Rectal smooth muscle tissue (tissue), 1 donor: ENCODE results near the gene DNAI2.

Experiments
- H3K27ac ChIP-seq: one replicate; pipeline ENCODE4 v1.7.0; 2013; ENCODE audit warnings: low read depth, low read length, inconsistent platforms
- H3K27me3 ChIP-seq: one replicate; pipeline ENCODE4 v1.7.0; 2013; ENCODE audit warnings: low read length; ENCODE audit not compliant: control insufficient read depth, insufficient read depth
- H3K36me3 ChIP-seq: one replicate; pipeline ENCODE4 v1.7.0; 2013; ENCODE audit warnings: low read length; ENCODE audit not compliant: control insufficient read depth, insufficient read depth
- H3K4me1 ChIP-seq: one replicate; pipeline ENCODE4 v1.7.0; 2013; ENCODE audit warnings: low read length; ENCODE audit not compliant: control insufficient read depth, insufficient read depth
- H3K4me3 ChIP-seq: one replicate; pipeline ENCODE4 v1.7.0; 2013; ENCODE audit warnings: low read length
- H3K9ac ChIP-seq: one replicate; pipeline ENCODE4 v1.7.0; 2013; ENCODE audit warnings: low read length

Gene DNAI2

GRCh38 chr17:74326506-74326905, 52.5 kb downstream of the DNAI2 start:
- Histone ChIP-seq H3K4me3 (peak overlapping the region; percentile 57), H3K27ac (no peak overlapping the region), H3K4me1 (no peaks in the 10 kb centered on the region), H3K27me3 (no peaks in the 10 kb centered on the region), H3K36me3 (no peaks in the 10 kb centered on the region), H3K9ac (no peak overlapping the region)

GRCh38 chr17:74328487-74328886, 54.5 kb downstream of the DNAI2 start:
- H3K27ac ChIP-seq, result no peak overlapping the region
- H3K36me3 ChIP-seq, result no peaks in the 10 kb centered on the region
- no peak overlapping the region for H3K4me3 ChIP-seq
- no peaks in the 10 kb centered on the region for H3K4me1 ChIP-seq
- no peaks in the 10 kb centered on the region for H3K27me3 ChIP-seq
- H3K9ac ChIP-seq, result no peak overlapping the region

DNA sequence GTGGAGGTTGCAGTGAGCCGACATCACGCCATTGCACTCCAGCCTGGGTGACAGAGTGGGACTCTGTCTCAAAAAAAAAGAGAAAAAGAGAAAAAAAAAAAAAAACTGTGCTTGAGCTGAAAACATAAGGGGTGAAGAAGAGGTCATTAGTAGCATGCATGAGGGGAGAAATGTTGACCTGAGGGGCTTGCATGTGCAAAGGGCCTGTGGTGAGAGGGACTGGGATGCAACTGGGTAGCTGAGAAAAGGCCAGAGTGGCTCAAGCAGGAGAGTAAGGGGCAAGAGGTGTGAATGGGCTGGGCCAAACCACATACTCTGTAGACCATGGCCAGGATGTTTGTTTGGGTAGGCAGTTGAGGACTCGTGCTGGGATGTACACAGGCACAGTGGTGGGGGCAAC, 55.3 kb downstream of the DNAI2 start:
- Histone ChIP-seq H3K4me3 (no peak overlapping the region), H3K27ac (no peak overlapping the region), H3K9ac (no peak overlapping the region), H3K27me3 (no peaks in the 10 kb centered on the region), H3K4me1 (no peaks in the 10 kb centered on the region), H3K36me3 (no peaks in the 10 kb centered on the region)

DNA sequence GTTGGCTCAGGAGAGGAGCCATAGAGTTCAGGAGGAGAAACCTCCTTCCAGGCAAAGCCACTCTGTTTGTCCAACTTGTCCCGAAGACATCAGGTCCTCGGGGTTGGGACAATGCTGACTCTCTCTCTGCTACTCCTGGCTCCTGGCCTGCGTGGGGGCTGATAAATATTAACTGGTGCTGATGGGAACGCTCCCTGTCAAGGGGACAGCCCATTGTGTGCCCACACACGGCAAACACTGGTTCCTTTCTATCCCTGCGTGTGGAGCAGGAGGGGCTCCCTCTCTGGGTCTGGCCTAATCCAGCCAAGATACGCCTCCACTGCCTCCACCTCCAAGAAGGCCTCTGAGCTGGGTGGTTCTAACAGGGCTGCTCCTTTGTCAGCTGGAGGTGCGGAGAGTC, 56.4 kb downstream of the DNAI2 start:
- Histone ChIP-seq H3K4me3 (no peak overlapping the region), H3K36me3 (no peaks in the 10 kb centered on the region), H3K4me1 (no peaks in the 10 kb centered on the region), H3K9ac (no peak overlapping the region), H3K27ac (no peak overlapping the region), H3K27me3 (no peaks in the 10 kb centered on the region)

DNA sequence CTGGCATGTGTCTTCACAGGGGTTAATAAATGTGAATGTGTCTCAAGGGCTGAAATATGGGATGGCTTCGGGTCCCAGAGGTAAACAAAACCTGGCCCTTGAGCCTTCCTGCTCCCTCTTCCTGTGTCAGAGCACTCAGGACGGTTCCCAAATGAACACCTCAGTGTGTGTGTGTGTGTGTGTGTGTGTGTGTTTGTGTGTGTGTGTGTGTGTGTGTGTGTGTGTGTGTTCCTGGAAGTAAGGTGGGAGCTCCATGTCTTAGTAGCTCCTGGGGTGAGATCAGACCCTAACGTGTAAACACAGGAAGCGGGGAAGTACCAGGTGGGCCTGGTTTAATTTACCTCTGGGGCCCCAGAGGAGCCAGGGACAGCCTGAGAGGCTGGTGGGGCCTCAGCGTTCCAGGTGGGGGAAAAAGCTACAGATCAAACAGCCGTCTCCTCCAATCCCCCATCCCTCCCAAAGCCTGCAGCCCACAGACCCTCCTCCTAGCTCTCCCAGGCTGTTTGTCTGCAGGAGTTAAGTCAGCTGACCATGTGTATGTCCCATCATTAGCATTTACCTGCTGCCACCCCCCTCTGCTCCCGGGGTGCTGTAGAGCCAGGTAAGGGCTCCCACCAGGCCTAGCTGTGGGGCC, 58.1 kb downstream of the DNAI2 start:
- no peaks in the 10 kb centered on the region for H3K27me3 ChIP-seq
- H3K4me1 ChIP-seq, result no peaks in the 10 kb centered on the region
- no peak overlapping the region for H3K4me3 ChIP-seq
- H3K36me3 ChIP-seq, result no peaks in the 10 kb centered on the region
- H3K27ac ChIP-seq, result no peak overlapping the region
- no peak overlapping the region for H3K9ac ChIP-seq

GRCh38 chr17:74332763-74333283, 58.8 kb downstream of the DNAI2 start:
- no peaks in the 10 kb centered on the region for H3K4me1 ChIP-seq
- H3K27me3 ChIP-seq, result no peaks in the 10 kb centered on the region
- H3K4me3 ChIP-seq, result no peak overlapping the region
- no peak overlapping the region for H3K9ac ChIP-seq
- H3K36me3 ChIP-seq, result no peaks in the 10 kb centered on the region
- no peak overlapping the region for H3K27ac ChIP-seq

DNA sequence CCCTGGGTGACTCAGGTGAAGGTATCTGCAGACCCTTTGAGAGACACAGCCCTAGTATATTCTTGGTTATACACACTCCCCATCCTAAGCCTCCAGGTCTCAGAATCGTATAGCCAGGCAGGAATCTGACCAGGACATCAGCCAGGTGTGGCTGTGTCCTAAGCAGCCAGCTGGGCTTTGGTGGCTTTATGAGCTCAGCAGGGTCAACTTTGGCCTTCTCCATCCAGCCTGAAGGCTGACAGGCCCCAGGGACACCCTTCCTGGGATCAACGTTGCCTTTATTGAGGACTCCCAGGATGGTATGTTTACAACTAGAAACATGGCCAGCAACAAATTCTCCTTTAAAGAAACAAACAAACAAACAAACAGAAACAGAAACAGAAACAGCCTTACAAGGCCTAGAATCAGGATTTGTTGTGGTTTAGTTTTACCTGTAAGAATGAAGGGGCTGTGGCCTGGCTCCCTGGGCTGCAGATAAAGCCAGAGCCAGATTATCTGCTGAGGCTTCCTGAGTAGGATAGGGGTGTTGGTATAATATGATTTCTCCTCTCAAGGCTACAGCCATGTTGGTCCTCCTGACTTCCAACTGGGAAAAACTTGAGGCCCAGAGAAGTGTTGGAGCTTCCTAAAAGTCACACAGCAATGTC, 60.5 kb downstream of the DNAI2 start:
- Histone ChIP-seq H3K4me1 (no peaks in the 10 kb centered on the region), H3K4me3 (no peak overlapping the region), H3K36me3 (no peaks in the 10 kb centered on the region), H3K9ac (no peak overlapping the region), H3K27ac (no peak overlapping the region), H3K27me3 (no peaks in the 10 kb centered on the region)

- no peak overlapping the region for H3K9ac ChIP-seq
- no peaks in the 10 kb centered on the region for H3K36me3 ChIP-seq
- no peak overlapping the region for H3K27ac ChIP-seq
- H3K4me3 ChIP-seq, result no peak overlapping the region
- no peaks in the 10 kb centered on the region for H3K4me1 ChIP-seq
- no peaks in the 10 kb centered on the region for H3K27me3 ChIP-seq
Measured at GRCh38 chr17:74335529-74336062, 61.6 kb downstream of the DNAI2 start.

- H3K4me3 ChIP-seq, result no peak overlapping the region
- no peaks in the 10 kb centered on the region for H3K27me3 ChIP-seq
- no peak overlapping the region for H3K27ac ChIP-seq
- no peaks in the 10 kb centered on the region for H3K4me1 ChIP-seq
- H3K36me3 ChIP-seq, result no peaks in the 10 kb centered on the region
- H3K9ac ChIP-seq, result no peak overlapping the region
Measured at GRCh38 chr17:74336307-74336706, 62.3 kb downstream of the DNAI2 start.

GRCh38 chr17:74337834-74338500, 63.9 kb downstream of the DNAI2 start:
- Histone ChIP-seq H3K9ac (no peak overlapping the region), H3K27ac (no peak overlapping the region), H3K27me3 (no peaks in the 10 kb centered on the region), H3K4me3 (no peak overlapping the region), H3K36me3 (no peaks in the 10 kb centered on the region), H3K4me1 (no peaks in the 10 kb centered on the region)

- Histone ChIP-seq H3K27ac (no peak overlapping the region), H3K27me3 (peaks cover 2% of the 10 kb centered on the region), H3K4me1 (no peaks in the 10 kb centered on the region), H3K4me3 (no peak overlapping the region), H3K36me3 (no peaks in the 10 kb centered on the region), H3K9ac (no peak overlapping the region)
Measured at GRCh38 chr17:74339537-74340195, 65.6 kb downstream of the DNAI2 start.

GRCh38 chr17:74340470-74341023, 66.5 kb downstream of the DNAI2 start:
- H3K36me3 ChIP-seq, result no peaks in the 10 kb centered on the region
- H3K27ac ChIP-seq, result no peak overlapping the region
- no peak overlapping the region for H3K4me3 ChIP-seq
- H3K9ac ChIP-seq, result no peak overlapping the region
- no peaks in the 10 kb centered on the region for H3K4me1 ChIP-seq
- peaks cover 2% of the 10 kb centered on the region for H3K27me3 ChIP-seq
